HG03439 (cell line): ENCODE data around the gene SLC25A13.
A peak's percentile ranks its signal among the peaks of the same experiment; 100 is the strongest.

ENCODE experiments used
- ATAC-seq: cut with Tn5 transposase; IDR thresholded peaks from one replicate; pipeline ENCODE4 v1.9.1; 2021; ENCODE audit warnings: mild to moderate bottlenecking, moderate library complexity; ENCODE audit not compliant: unreplicated experiment

Gene SLC25A13

GRCh38 chr7:96104984-96105383 lies 216.9 kb downstream of the SLC25A13 start:
- no peak for ATAC-seq

- no peak for ATAC-seq
Measured at GRCh38 chr7:96102096-96102811, 219.6 kb downstream of the SLC25A13 start.

DNA sequence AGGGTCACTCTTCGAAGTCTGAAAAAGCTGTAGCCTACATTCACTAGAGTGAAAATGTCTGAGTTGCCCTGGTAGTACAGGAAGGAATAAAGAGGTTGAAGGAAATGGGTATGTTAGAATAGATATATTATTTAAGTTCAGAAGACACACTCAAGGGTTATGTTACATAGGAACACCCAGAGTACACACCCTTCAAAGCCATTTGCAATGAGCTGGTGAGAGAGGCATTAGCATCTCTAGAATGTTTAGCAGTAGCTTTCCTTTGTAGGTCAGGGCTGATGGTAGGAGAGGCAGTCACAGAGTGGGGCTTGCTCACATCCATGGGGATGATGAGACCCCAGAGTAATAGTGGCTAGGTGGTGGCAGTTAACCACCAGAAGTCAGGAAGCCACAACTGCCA lies 221.2 kb downstream of the SLC25A13 start:
- no peak for ATAC-seq

GRCh38 chr7:96097835-96098234 lies 224.1 kb downstream of the SLC25A13 start:
- ATAC-seq, result no peak

GRCh38 chr7:96093435-96093834 lies 228.5 kb downstream of the SLC25A13 start:
- no peak for ATAC-seq

- ATAC-seq, result no peak
Measured at GRCh38 chr7:96090756-96091155, 231.1 kb downstream of the SLC25A13 start.

DNA sequence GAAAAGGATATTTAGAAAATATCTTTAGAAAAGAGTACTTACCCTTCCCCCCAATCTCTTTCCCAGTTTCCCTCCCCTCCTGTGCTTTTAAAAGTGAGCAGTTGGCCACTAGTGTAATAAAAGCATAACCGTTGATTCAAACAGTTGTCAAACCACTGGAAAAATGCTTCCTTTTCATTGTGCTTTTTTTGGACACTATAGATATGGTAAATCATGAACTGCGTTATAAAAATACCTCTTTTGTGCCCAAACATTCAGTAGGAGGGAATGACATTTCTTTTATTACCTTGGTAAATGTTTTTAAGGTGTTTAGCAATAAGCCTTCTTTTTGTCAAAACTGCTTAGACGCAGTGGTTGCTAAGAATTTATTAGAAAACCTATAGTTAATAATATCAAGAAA lies 232.4 kb downstream of the SLC25A13 start:
- no peak for ATAC-seq

- ATAC-seq, result no peak
Measured at GRCh38 chr7:96088579-96088978, 233.3 kb downstream of the SLC25A13 start.

- ATAC-seq, result no peak
Measured at GRCh38 chr7:96085953-96086352, 235.9 kb downstream of the SLC25A13 start.

- ATAC-seq, result no peak
Measured at GRCh38 chr7:96084881-96085553, 236.9 kb downstream of the SLC25A13 start.

DNA sequence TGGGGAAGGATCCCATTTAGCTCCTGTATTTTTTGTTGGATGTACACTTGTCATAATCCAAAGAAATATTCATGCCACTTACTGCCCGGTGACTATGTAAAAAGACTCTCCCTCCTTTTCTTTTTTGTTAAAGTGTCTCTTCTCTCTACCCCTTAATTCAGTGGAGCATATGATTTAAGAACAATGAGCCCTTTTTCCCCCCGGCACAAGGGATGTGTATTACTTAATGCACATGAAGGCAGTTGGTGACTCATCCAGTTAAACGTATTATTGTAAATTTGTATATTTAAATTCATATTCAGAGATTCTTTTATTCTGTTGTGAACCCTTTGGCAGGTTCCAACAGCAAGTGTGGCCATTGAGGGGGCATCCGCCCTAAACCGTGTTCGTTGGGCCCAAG lies 241.9 kb downstream of the SLC25A13 start:
- no peak for ATAC-seq

DNA sequence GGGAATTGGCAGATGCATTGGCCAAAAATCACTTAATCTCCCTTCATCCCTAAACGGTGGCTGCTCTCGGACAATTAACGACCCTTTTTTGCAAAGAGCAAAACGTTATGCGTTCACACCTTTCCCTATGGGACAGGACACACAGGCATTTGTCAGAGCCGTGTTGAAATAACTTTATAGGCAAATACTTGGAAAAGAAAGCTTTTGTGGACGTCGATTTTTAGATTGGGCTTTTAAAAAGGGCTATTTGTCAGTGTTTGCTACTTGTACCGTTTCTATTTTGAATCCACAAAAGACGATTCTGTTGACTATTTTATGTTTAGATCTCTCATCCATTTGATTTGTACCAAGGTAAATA lies 245.6 kb downstream of the SLC25A13 start:
- ATAC-seq, result no peak

- peak; percentile 89 for ATAC-seq
Measured at GRCh38 chr7:96075510-96076349, 246.2 kb downstream of the SLC25A13 start.

DNA sequence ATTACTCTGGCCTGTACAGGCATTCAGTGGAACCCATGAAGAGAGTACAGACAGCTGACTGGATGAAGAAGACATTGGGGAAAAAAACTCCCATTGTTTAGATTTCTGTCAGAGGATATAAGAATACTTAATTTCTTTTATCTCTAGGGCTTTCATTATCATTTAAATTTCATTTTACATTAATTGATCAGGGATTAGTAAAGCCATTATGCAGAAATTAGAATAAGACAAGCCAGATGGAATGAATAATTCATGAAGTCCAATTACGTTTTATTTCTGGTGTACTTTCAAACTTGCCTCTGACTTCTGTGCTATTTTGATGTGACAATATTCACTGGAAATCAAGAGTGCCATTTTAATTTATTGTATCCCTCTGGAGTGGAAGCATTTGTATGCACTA lies 247.0 kb downstream of the SLC25A13 start:
- ATAC-seq, result no peak
